H1 (cell line): Measurements from ENCODE around the gene ZNF385B. TPM values are rescaled to one million over a fixed set of nuclear protein-coding genes. Genes with fewer than 3 reads are reported as not detected.

ENCODE experiments used
- CTCF ChIA-PET: fragments of 300-600 bp; sonication (Branson Sonifier 250); formaldehyde crosslinking; loops from one replicate; lab custom pipeline; 2021; ENCODE audit not compliant: partially characterized antibody; lab: Charles Lee
- POLR2A ChIA-PET: fragments of 300-600 bp; sonication (Branson Sonifier 250); formaldehyde crosslinking; loops from one replicate; lab custom pipeline; 2021; ENCODE audit warnings: inconsistent platforms; ENCODE audit not compliant: partially characterized antibody; lab: Charles Lee
- DNase-seq, 2 experiments: peaks; one replicate each; pipeline versions ENCODE4 v3.0.0 to v3.0.0-alpha.2; 2010 to 2022; ENCODE audit warnings: low spot score in 2 of 2, low read depth in 1 of 2, mixed read lengths in 1 of 2
- FAIRE-seq: peaks from 2 replicates; lab custom pipeline; 2011; peaks lifted over from hg19 to GRCh38; lab: Jason Lieb, UNC
- H2AFZ ChIP-seq: 2 replicates; pipeline ENCODE4 v1.8.1; 2012; ENCODE audit warnings: low read length, inconsistent platforms
- H2AK5ac ChIP-seq: 2 replicates; pipeline ENCODE4 v1.6.1; 2013; ENCODE audit warnings: low read depth, low read length
- H2BK120ac ChIP-seq: replicated peaks from 2 replicates; pipeline ENCODE3; 2013; ENCODE audit warnings: low read depth, low read length, inconsistent platforms
- H2BK12ac ChIP-seq: 2 replicates; pipeline ENCODE4 v1.6.1; 2013; ENCODE audit warnings: low read depth, low read length
- H2BK15ac ChIP-seq: 2 replicates; pipeline ENCODE4 v1.6.1; 2013; ENCODE audit warnings: low read length
- H2BK20ac ChIP-seq: 2 replicates; pipeline ENCODE4 v1.6.1; 2013; ENCODE audit warnings: low read length
- H2BK5ac ChIP-seq: 2 replicates; pipeline ENCODE4 v1.6.1; 2013; ENCODE audit warnings: low read depth, low read length
- H3K14ac ChIP-seq: 2 replicates; pipeline ENCODE4 v1.6.1; 2013; ENCODE audit warnings: inconsistent platforms; ENCODE audit not compliant: insufficient read length
- H3K18ac ChIP-seq: 2 replicates; pipeline ENCODE4 v1.6.1; 2013; ENCODE audit warnings: low read length; ENCODE audit errors: extremely low read depth
- H3K23ac ChIP-seq: 2 replicates; pipeline ENCODE4 v1.6.1; 2013; ENCODE audit warnings: inconsistent platforms; ENCODE audit not compliant: insufficient read length
- H3K23me2 ChIP-seq: 2 replicates; pipeline ENCODE4 v1.6.1; 2013; ENCODE audit warnings: low read depth, low read length
- H3K27ac ChIP-seq: 2 replicates; pipeline ENCODE4 v1.6.1; 2011; ENCODE audit warnings: low read depth, low read length, inconsistent platforms
- H3K27me3 ChIP-seq, 4 experiments: replicated peaks in 1 of 4; 1 replicate in 1 of 4; 2 replicates in 3 of 4; pipeline versions ENCODE4 v1.6.1 to v1.8.1; 2011 to 2013; ENCODE audit warnings: low read length in 3 of 4, mild to moderate bottlenecking in 3 of 4, inconsistent platforms in 2 of 4, mixed read lengths in 2 of 4, moderate library complexity in 1 of 4; ENCODE audit not compliant: control insufficient read depth in 3 of 4, insufficient read depth in 3 of 4; ENCODE audit errors: extremely low read depth in 1 of 4
- H3K36me3 ChIP-seq, 4 experiments: 2 replicates each; pipeline versions ENCODE4 v1.6.1 to v1.8.1; 2011 to 2013; ENCODE audit warnings: mild to moderate bottlenecking in 4 of 4, low read length in 3 of 4, moderate library complexity in 2 of 4, control low read depth in 1 of 4, inconsistent platforms in 1 of 4; ENCODE audit not compliant: insufficient read depth in 4 of 4, control insufficient read depth in 2 of 4
- H3K4ac ChIP-seq: replicated peaks from 2 replicates; pipeline ENCODE3; 2013; ENCODE audit warnings: low read length, low read depth, mixed read lengths, inconsistent platforms; ENCODE audit not compliant: insufficient read length
- H3K4me1 ChIP-seq, 4 experiments: replicated peaks in 1 of 4; 1 replicate in 1 of 4; 2 replicates in 3 of 4; pipeline versions ENCODE4 v1.6.1 to v1.8.1; 2011 to 2013; ENCODE audit warnings: low read length in 3 of 4, inconsistent platforms in 2 of 4, mixed read lengths in 1 of 4; ENCODE audit not compliant: insufficient read depth in 4 of 4, control insufficient read depth in 3 of 4
- H3K4me2 ChIP-seq, 2 experiments: 2 replicates each; pipeline versions ENCODE4 v1.6.1 to v1.8.1; 2011 to 2013; ENCODE audit warnings: low read depth in 2 of 2, low read length in 2 of 2, control low read depth in 1 of 2, inconsistent platforms in 1 of 2, mild to moderate bottlenecking in 1 of 2; ENCODE audit not compliant: insufficient read depth in 1 of 2
- H3K4me3 ChIP-seq, 4 experiments: fragments of 200-600, 300-600 bp in 1 of 4; sonication (generic), shearing (Covaris generic), sonication (Bioruptor Twin) in 1 of 4; 2 replicates each; pipeline versions ENCODE4 v1.5.1 to v1.8.1; 2011 to 2016; ENCODE audit warnings: low read length in 4 of 4, low read depth in 3 of 4, control low read depth in 2 of 4, inconsistent platforms in 2 of 4, mild to moderate bottlenecking in 2 of 4, mixed read lengths in 1 of 4, moderate library complexity in 1 of 4; ENCODE audit not compliant: insufficient read depth in 2 of 4; ENCODE audit errors: extremely low read depth in 1 of 4
- H3K56ac ChIP-seq: replicated peaks from 2 replicates; pipeline ENCODE3; 2013; ENCODE audit warnings: low read depth, mild to moderate bottlenecking, mixed read lengths, low read length, inconsistent platforms; ENCODE audit not compliant: insufficient read length
- H3K79me1 ChIP-seq: 2 replicates; pipeline ENCODE4 v1.6.1; 2013; ENCODE audit warnings: low read depth, low read length, control low read depth
- H3K79me2 ChIP-seq, 2 experiments: 2 replicates each; pipeline versions ENCODE4 v1.6.1 to v1.8.1; 2012 to 2013; ENCODE audit warnings: low read length in 2 of 2, mild to moderate bottlenecking in 2 of 2, inconsistent platforms in 1 of 2; ENCODE audit not compliant: insufficient read depth in 2 of 2, control insufficient read depth in 1 of 2
- H3K9ac ChIP-seq, 4 experiments: replicated peaks in 1 of 4; 1 replicate in 1 of 4; 2 replicates in 3 of 4; pipeline versions ENCODE4 v1.6.1 to v1.8.1; 2011 to 2013; ENCODE audit warnings: low read depth in 3 of 4, low read length in 3 of 4, control low read depth in 2 of 4, mild to moderate bottlenecking in 2 of 4, moderate library complexity in 2 of 4, inconsistent platforms in 1 of 4; ENCODE audit errors: extremely low read depth in 1 of 4
- H3K9me3 ChIP-seq, 2 experiments: 2 replicates each; pipeline versions ENCODE4 v1.6.1 to v1.8.1; 2012 to 2013; ENCODE audit warnings: mild to moderate bottlenecking in 2 of 2, moderate library complexity in 2 of 2, control low read depth in 1 of 2, inconsistent platforms in 1 of 2, low read depth in 1 of 2, low read length in 1 of 2, mixed read lengths in 1 of 2; ENCODE audit not compliant: insufficient read depth in 2 of 2
- H4K20me1 ChIP-seq, 2 experiments: replicated peaks in 1 of 2; 2 replicates each; pipeline versions ENCODE3 to v1.8.1; 2011 to 2013; ENCODE audit warnings: inconsistent platforms in 2 of 2, low read length in 2 of 2, mild to moderate bottlenecking in 1 of 2; ENCODE audit not compliant: insufficient read depth in 2 of 2, control insufficient read depth in 1 of 2
- H4K5ac ChIP-seq: 2 replicates; pipeline ENCODE4 v1.6.1; 2013; ENCODE audit warnings: low read length, low read depth, mixed read lengths, inconsistent platforms; ENCODE audit not compliant: insufficient read length
- H4K8ac ChIP-seq: 2 replicates; pipeline ENCODE4 v1.8.0; 2013; ENCODE audit warnings: mild to moderate bottlenecking, moderate library complexity, low read length, inconsistent platforms; ENCODE audit not compliant: insufficient read depth; ENCODE audit errors: extremely low read depth
- H4K91ac ChIP-seq: replicated peaks from 2 replicates; pipeline ENCODE3; 2013; ENCODE audit warnings: low read length, mixed read lengths, inconsistent platforms; ENCODE audit not compliant: insufficient read length
- CEBPB ChIP-seq: IDR thresholded peaks from 2 replicates; pipeline ENCODE4 v1.6.1; 2012; ENCODE audit warnings: low read depth, low read length
- FOSL1 ChIP-seq: IDR thresholded peaks from 2 replicates; pipeline ENCODE4 v1.6.1; 2011; ENCODE audit warnings: mild to moderate bottlenecking, low read depth, low read length, moderate library complexity; ENCODE audit not compliant: insufficient read depth
- HDAC6 ChIP-seq: IDR thresholded peaks from one replicate; pipeline ENCODE4 v1.7.1; 2012; ENCODE audit warnings: low read depth, mild to moderate bottlenecking, inconsistent platforms, low read length, moderate library complexity
- JUN ChIP-seq: IDR thresholded peaks from 2 replicates; pipeline ENCODE4 v1.6.1; 2011; ENCODE audit warnings: low read depth, mild to moderate bottlenecking, improper control_type of control experiment, low read length
- KDM1A ChIP-seq: fragments of 200-600, 300-600 bp; sonication (generic); IDR thresholded peaks from 2 replicates; pipeline ENCODE4 v1.7.1; 2016; ENCODE audit warnings: mild to moderate bottlenecking, low read length, borderline replicate concordance
- POLR2AphosphoS5 ChIP-seq: IDR thresholded peaks from 2 replicates; pipeline ENCODE4 v1.6.1; 2011; ENCODE audit warnings: low read depth, low read length
- SUZ12 ChIP-seq: fragments of 200-600 bp; sonication (generic); IDR thresholded peaks from 2 replicates; pipeline ENCODE4 v1.6.1; 2012; ENCODE audit warnings: mild to moderate bottlenecking, inconsistent platforms, low read length, moderate library complexity, mixed read lengths
- WGBS, 2 experiments: shearing (Covaris generic) in 1 of 2; methylation state at CpG; one replicate each; pipeline versions ENCODE4 v1.1.6 to v1.1.7; 2013 to 2015; ENCODE audit warnings: low lambda C conversion rate in 2 of 2, mixed read lengths in 2 of 2, inconsistent platforms in 1 of 2, low coverage in 1 of 2, missing lambda C conversion rate in 1 of 2; ENCODE audit not compliant: insufficient replicate concordance in 2 of 2, insufficient coverage in 1 of 2, insufficient read length in 1 of 2; ENCODE audit errors: extremely low coverage in 1 of 2, missing lambda C conversion rate in 1 of 2; 5-methylcytosine and 5-hydroxymethylcytosine counted together
- polyA plus RNA-seq, 7 experiments: library from polyadenylated mRNA; depleted of rRNA in 3 of 7; stranded (reverse) in 5 of 7; unstranded in 2 of 7; fragments of >200 nt in 5 of 7; fragments of 200-250 nt in 2 of 7; gene quantifications; 1 replicate in 5 of 7; 2 replicates in 1 of 7; 4 replicates in 1 of 7; pipeline versions ENCODE4 v1.2.1 to v1.2.3, GENCODE V29; 2011 to 2013; ENCODE audit warnings: missing spikeins in 2 of 7, mixed read lengths in 2 of 7
- total RNA-seq: library from RNA; stranded (reverse); fragmentation: NEBNext Ultra II Directional; extraction: Animal tissue kit (Norgen Biotek cat#: 25700); gene quantifications from 2 replicates; pipeline ENCODE4 v1.2.1, GENCODE V29; 2021

Gene ZNF385B
- total and polyA plus RNA-seq, 2 of the 8 experiments (the other 6 are each of a cell fraction or from before 2014, with no cell fraction given): 1.1 to 3.7 TPM

DNA sequence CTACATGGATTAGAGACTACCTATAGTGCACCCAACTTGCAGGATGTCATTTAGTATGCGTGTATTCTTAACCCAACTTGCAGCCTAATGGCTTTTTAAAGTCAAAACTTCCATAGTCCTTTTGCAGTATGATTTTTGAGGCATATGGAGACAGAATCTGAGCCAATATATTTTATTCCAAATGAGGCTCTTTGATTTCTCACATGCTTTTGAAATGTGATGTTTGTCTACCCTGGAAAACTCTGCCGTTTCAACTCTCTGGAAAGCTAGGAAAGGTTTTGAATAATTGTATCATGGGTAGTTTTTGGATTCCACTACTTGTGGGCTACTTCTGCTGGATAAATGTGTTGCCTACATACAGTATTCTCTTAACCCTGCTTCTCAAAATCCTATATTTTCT, 206.6 kb downstream of the ZNF385B start:
- H3K27me3 ChIP-seq: peaks cover 0 to 1% (median 0%) of the 10 kb centered on the region in 4 experiments; a peak in 1 of 7 replicates
- no peak overlapping the region for H2AK5ac ChIP-seq
- TF ChIP-seq JUN (no peak), CEBPB (no peak), FOSL1 (no peak), KDM1A (no peak), SUZ12 (no peak), POLR2AphosphoS5 (no peak), HDAC6 (no peak)

More for the DNA sequence above, 206.6 kb downstream of the ZNF385B start:
- Histone ChIP-seq H3K79me2 (no peaks in the 10 kb centered on the region), H3K4me3 (no peak overlapping the region), H3K56ac (no peak overlapping the region), H4K91ac (no peak overlapping the region), H3K79me1 (no peaks in the 10 kb centered on the region), H4K5ac (no peak overlapping the region), H3K4me2 (no peak overlapping the region), H2BK5ac (no peak overlapping the region), H3K4me1 (no peaks in the 10 kb centered on the region), H2BK120ac (no peak overlapping the region), H3K23ac (no peak overlapping the region), H2BK12ac (no peak overlapping the region), H3K27ac (no peak overlapping the region), H3K36me3 (no peaks in the 10 kb centered on the region), H4K20me1 (no peaks in the 10 kb centered on the region), H3K4ac (no peak overlapping the region), H2AFZ (no peak overlapping the region), H3K23me2 (no peaks in the 10 kb centered on the region), H4K8ac (no peak overlapping the region), H3K14ac (no peak overlapping the region), H2BK15ac (no peak overlapping the region), H3K9ac (no peak overlapping the region), H2BK20ac (no peak overlapping the region), H3K9me3 (no peaks in the 10 kb centered on the region), H3K18ac (no peak overlapping the region)
- POLR2A ChIA-PET: no interaction called here
- CTCF ChIA-PET: no interaction called here
- no peak for DNase-seq
- 90% methylated on average over 2 of the region's 2 CpGs; no CpG with 5 or more reads in 1 of the 2 experiments for WGBS, 2 experiments
- FAIRE-seq: no peak
